Measurements from ENCODE around the gene CRADD.

Gene CRADD

GRCh38 chr12:93819050-93819491 is 141.9 kb downstream of the CRADD start:
- H3K9me3 ChIP-seq (replicated peaks in 1 of 11) = peaks cover 0 to 9% (median 0%) of the 10 kb centered on the region in 11 experiments; a peak in 1 of 22 replicates
- peak overlapping the region in 7 of 11 experiments; percentile 1 to 60 (median 51); a peak in 5 of 22 replicates for H3K4me2 ChIP-seq
- H3K9ac ChIP-seq = no peak overlapping the region
- TF ChIP-seq Cebpa-rat (IDR thresholded peaks at IDR 0.05) = no peak
- no peak overlapping the region for H3K27ac ChIP-seq
- peaks cover 0 to 10% (median 8%) of the 10 kb centered on the region in 10 experiments; a peak in 15 of 20 replicates for H3K4me1 ChIP-seq
- no peaks in the 10 kb centered on the region for H4K20me1 ChIP-seq
- H3K36me3 ChIP-seq = no peaks in the 10 kb centered on the region
- no peak overlapping the region for H3K4me3 ChIP-seq
- no peaks in the 10 kb centered on the region for H3K27me3 ChIP-seq

GRCh38 chr12:93823616-93824391 is 146.6 kb downstream of the CRADD start:
- Histone ChIP-seq H3K36me3 (no peaks in the 10 kb centered on the region), H4K20me1 (no peaks in the 10 kb centered on the region), H3K4me2 (no peak overlapping the region), H3K27ac (no peak overlapping the region), H3K4me1 (peaks cover 0 to 5% (median 1%) of the 10 kb centered on the region in 10 experiments; a peak in 13 of 20 replicates), H3K27me3 (no peaks in the 10 kb centered on the region), H3K4me3 (no peak overlapping the region), H3K9ac (no peak overlapping the region), H3K9me3 (replicated peaks in 1 of 11) (peaks cover 0 to 9% (median 0%) of the 10 kb centered on the region in 11 experiments; a peak in 1 of 22 replicates)
- no peak for TF ChIP-seq Cebpa-rat (IDR thresholded peaks at IDR 0.05)

- no peaks in the 10 kb centered on the region for H3K27me3 ChIP-seq
- no peak overlapping the region for H3K9ac ChIP-seq
- no peak overlapping the region for H3K4me3 ChIP-seq
- H3K9me3 ChIP-seq (replicated peaks in 1 of 11) = peaks cover 0 to 9% (median 0%) of the 10 kb centered on the region in 11 experiments; a peak in 1 of 22 replicates
- H3K4me2 ChIP-seq = no peak overlapping the region
- TF ChIP-seq Cebpa-rat (IDR thresholded peaks at IDR 0.05) = no peak
- H4K20me1 ChIP-seq = no peaks in the 10 kb centered on the region
- H3K4me1 ChIP-seq = peaks cover 0 to 13% (median 11%) of the 10 kb centered on the region in 10 experiments; a peak in 16 of 20 replicates
- H3K27ac ChIP-seq = no peak overlapping the region
- H3K36me3 ChIP-seq = no peaks in the 10 kb centered on the region
Observed at GRCh38 chr12:93824514-93825500, 147.6 kb downstream of the CRADD start.

- peaks cover 0 to 4% (median 0%) of the 10 kb centered on the region in 11 experiments; a peak in 1 of 22 replicates for H3K9me3 ChIP-seq (replicated peaks in 1 of 11)
- no peaks in the 10 kb centered on the region for H4K20me1 ChIP-seq
- H3K36me3 ChIP-seq = no peaks in the 10 kb centered on the region
- no peak overlapping the region for H3K4me2 ChIP-seq
- no peak overlapping the region for H3K27ac ChIP-seq
- H3K9ac ChIP-seq = no peak overlapping the region
- no peaks in the 10 kb centered on the region for H3K27me3 ChIP-seq
- TF ChIP-seq Cebpa-rat (IDR thresholded peaks at IDR 0.05) = no peak
- no peak overlapping the region for H3K4me3 ChIP-seq
- H3K4me1 ChIP-seq = peaks cover 0 to 17% (median 14%) of the 10 kb centered on the region in 10 experiments; a peak in 16 of 20 replicates
Observed at GRCh38 chr12:93825501-93825888, 148.3 kb downstream of the CRADD start.

- no peak overlapping the region for H3K4me2 ChIP-seq
- H3K27me3 ChIP-seq = no peaks in the 10 kb centered on the region
- H3K9ac ChIP-seq = no peak overlapping the region
- no peaks in the 10 kb centered on the region for H4K20me1 ChIP-seq
- no peak overlapping the region for H3K4me3 ChIP-seq
- no peak overlapping the region for H3K27ac ChIP-seq
- H3K4me1 ChIP-seq = peaks cover 0 to 17% (median 14%) of the 10 kb centered on the region in 10 experiments; a peak in 16 of 20 replicates
- H3K9me3 ChIP-seq (replicated peaks in 1 of 11) = no peaks in the 10 kb centered on the region; a peak in 1 of 22 replicates
- no peak for TF ChIP-seq Cebpa-rat (IDR thresholded peaks at IDR 0.05)
- no peaks in the 10 kb centered on the region for H3K36me3 ChIP-seq
Observed at GRCh38 chr12:93825931-93826555, 148.9 kb downstream of the CRADD start.

- H3K9me3 ChIP-seq (replicated peaks in 1 of 11) = no peaks in the 10 kb centered on the region
- peaks cover 0 to 17% (median 15%) of the 10 kb centered on the region in 10 experiments; a peak in 17 of 20 replicates for H3K4me1 ChIP-seq
- no peak for TF ChIP-seq Cebpa-rat (IDR thresholded peaks at IDR 0.05)
- no peak overlapping the region for H3K9ac ChIP-seq
- no peaks in the 10 kb centered on the region for H4K20me1 ChIP-seq
- no peak overlapping the region for H3K4me3 ChIP-seq
- no peak overlapping the region for H3K4me2 ChIP-seq
- no peak overlapping the region for H3K27ac ChIP-seq
- no peaks in the 10 kb centered on the region for H3K27me3 ChIP-seq
- H3K36me3 ChIP-seq = no peaks in the 10 kb centered on the region
Observed at GRCh38 chr12:93827179-93827578, 150.0 kb downstream of the CRADD start.

GRCh38 chr12:93827669-93828068 is 150.5 kb downstream of the CRADD start:
- Histone ChIP-seq H3K4me3 (no peak overlapping the region), H3K27ac (no peak overlapping the region), H3K9ac (no peak overlapping the region), H3K27me3 (no peaks in the 10 kb centered on the region), H3K9me3 (replicated peaks in 1 of 11) (no peaks in the 10 kb centered on the region), H3K4me2 (no peak overlapping the region), H3K4me1 (peaks cover 0 to 20% (median 15%) of the 10 kb centered on the region in 10 experiments; a peak in 17 of 20 replicates), H3K36me3 (no peaks in the 10 kb centered on the region), H4K20me1 (no peaks in the 10 kb centered on the region)
- no peak for TF ChIP-seq Cebpa-rat (IDR thresholded peaks at IDR 0.05)

- Histone ChIP-seq H3K9ac (no peak overlapping the region), H3K4me3 (no peak overlapping the region), H3K36me3 (no peaks in the 10 kb centered on the region), H3K9me3 (replicated peaks in 1 of 11) (no peaks in the 10 kb centered on the region), H4K20me1 (no peaks in the 10 kb centered on the region), H3K4me2 (peak overlapping the region in 9 of 11 experiments; percentile 1 to 69 (median 36); a peak in 15 of 22 replicates), H3K27ac (no peak overlapping the region), H3K4me1 (peaks cover 0 to 20% (median 15%) of the 10 kb centered on the region in 10 experiments; a peak in 17 of 20 replicates), H3K27me3 (no peaks in the 10 kb centered on the region)
- TF ChIP-seq Cebpa-rat (IDR thresholded peaks at IDR 0.05) = no peak
Observed at GRCh38 chr12:93829016-93829415, 151.8 kb downstream of the CRADD start.
